COLO668 (cell line): ENCODE results near the gene TXNDC16.

Experiments
- DNase-seq: peaks from one replicate; lab custom pipeline; 2025; ENCODE audit not compliant: unreplicated experiment; lab: John Stamatoyannopoulos, UW

The TXNDC16 gene

GRCh38 chr14:52552063-52552988 is at the start of gene TXNDC16, which contains the start of gene GPR137C:
TXNDC16 (minus strand) TSS chr14:52552505; CDS start chr14:52543557, 8,948 bp downstream.
GPR137C (plus strand) TSS chr14:52552836; CDS start chr14:52553148, 312 bp downstream.
- peak; percentile 100 for DNase-seq

- no peak for DNase-seq
Measured at GRCh38 chr14:52599974-52600373, 47.7 kb upstream of the TXNDC16 start.

GRCh38 chr14:52598568-52598967 is 46.3 kb upstream of the TXNDC16 start:
- no peak for DNase-seq

- DNase-seq, result no peak
Measured at GRCh38 chr14:52596861-52597260, 44.6 kb upstream of the TXNDC16 start.

- DNase-seq, result no peak
Measured at GRCh38 chr14:52596320-52596719, 44.0 kb upstream of the TXNDC16 start.

- DNase-seq, result no peak
Measured at GRCh38 chr14:52590318-52590717, 38.0 kb upstream of the TXNDC16 start.

- no peak for DNase-seq
Measured at GRCh38 chr14:52589646-52590045, 37.3 kb upstream of the TXNDC16 start.

GRCh38 chr14:52583544-52583943 is 31.2 kb upstream of the TXNDC16 start:
- DNase-seq, result no peak

GRCh38 chr14:52575858-52576257 is 23.6 kb upstream of the TXNDC16 start:
- no peak for DNase-seq

- peak; percentile 56 for DNase-seq
Measured at GRCh38 chr14:52568454-52568853, 16.1 kb upstream of the TXNDC16 start.

- no peak for DNase-seq
Measured at GRCh38 chr14:52563120-52563519, 10.8 kb upstream of the TXNDC16 start.

GRCh38 chr14:52558688-52559087 is 6.4 kb upstream of the TXNDC16 start:
- DNase-seq, result no peak

GRCh38 chr14:52553671-52554575 is 1.6 kb upstream of the TXNDC16 start:
- peak; percentile 95 for DNase-seq

- peak; percentile 72 for DNase-seq
Measured at GRCh38 chr14:52553002-52553670, 831 bp upstream of the TXNDC16 start.

GRCh38 chr14:52551696-52552062 is 626 bp downstream of the TXNDC16 start:
- no peak for DNase-seq

GRCh38 chr14:52551205-52551604 is 1.1 kb downstream of the TXNDC16 start:
- no peak for DNase-seq

GRCh38 chr14:52550661-52551060 is 1.6 kb downstream of the TXNDC16 start:
- no peak for DNase-seq

- DNase-seq, result no peak
Measured at GRCh38 chr14:52547526-52547925, 4.8 kb downstream of the TXNDC16 start.

GRCh38 chr14:52547027-52547426 is 5.3 kb downstream of the TXNDC16 start:
- no peak for DNase-seq

- no peak for DNase-seq
Measured at GRCh38 chr14:52546318-52546670, 6.0 kb downstream of the TXNDC16 start.
